SH-SY5Y (cell line): Measurements from ENCODE around the gene KCNQ4.

ENCODE experiments used
- GATA2 ChIP-seq: IDR thresholded peaks from 2 replicates; pipeline ENCODE4 v1.6.1; 2011; ENCODE audit warnings: mild to moderate bottlenecking, low read depth, low read length
- GATA3 ChIP-seq: IDR thresholded peaks from 2 replicates; pipeline ENCODE4 v1.6.1; 2011; ENCODE audit warnings: low read depth, mild to moderate bottlenecking, low read length, moderate library complexity

DNA sequence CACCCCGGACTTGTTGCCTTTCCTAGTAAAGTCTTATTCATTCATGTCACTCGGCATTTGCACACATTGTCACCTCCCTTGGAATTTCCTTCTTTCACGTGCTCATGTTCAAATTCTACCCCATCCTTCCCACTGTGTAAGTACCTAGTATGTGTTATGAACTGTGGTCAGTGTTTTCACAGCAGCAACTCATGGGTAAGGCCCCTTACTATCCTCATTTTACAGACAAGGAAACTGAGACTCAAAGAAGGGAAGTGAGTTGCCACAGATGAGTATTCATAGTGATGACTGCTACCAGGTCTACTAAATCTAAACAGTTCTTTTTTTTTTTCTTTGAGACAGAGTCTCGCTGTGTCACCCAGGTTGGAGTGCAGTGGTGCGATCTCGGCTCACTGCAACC lies 68.1 kb downstream of the KCNQ4 start:
- TF ChIP-seq GATA2 (no peak), GATA3 (no peak)
